ENCODE results near the gene HOXB2. TPM values are rescaled to one million over a fixed set of nuclear protein-coding genes. Genes with fewer than 3 reads are reported as not detected.
A peak's percentile ranks its signal among the peaks of the same experiment; 100 is the strongest.

The HOXB2 gene
- total RNA-seq, 1 experiment from 2014 or later: 3.7 TPM

GRCh38 chr17:48571024-48571818 lies 26.3 kb upstream of the HOXB2 start (continued):
- TF ChIP-seq ZNF532 (CRISPR knock-in tag; IDR thresholded peaks at IDR 0.05; ENCODE audit: borderline replicate concordance) (no peak), MLX (CRISPR knock-in tag; IDR thresholded peaks at IDR 0.05) (no peak), ZNF423 (CRISPR knock-in tag; IDR thresholded peaks at IDR 0.05) (no peak), ERG (CRISPR knock-in tag; IDR thresholded peaks at IDR 0.05) (no peak), GRHL2 (CRISPR knock-in tag; IDR thresholded peaks at IDR 0.05; ENCODE audit: insufficient replicate concordance, severe bottlenecking) (no peak), TEAD1 (CRISPR knock-in tag; IDR thresholded peaks at IDR 0.05) (no peak), ATF6 (CRISPR knock-in tag; IDR thresholded peaks at IDR 0.05) (no peak), CTCF (IDR thresholded peaks at IDR 0.05) (no peak), ZNF671 (CRISPR knock-in tag; IDR thresholded peaks at IDR 0.05) (no peak), ATF1 (CRISPR knock-in tag; IDR thresholded peaks at IDR 0.05) (no peak)

- DNase-seq (ENCODE audit: low spot score) (no peak), ATAC-seq (peak; percentile 14)
- CTCF ChIA-PET: interaction anchor here (1.0 to 1.2 kb wide), 3 partner anchors 21 to 78 kb away, joined by 3 to 5 read pairs (median 3); no protein-coding TSS in a partner anchor
- no peaks in the 10 kb centered on the region for H3K27me3 Mint-ChIP-seq (ENCODE audit: low read depth)
- H3K4me3 Mint-ChIP-seq: no peak overlapping the region
- H3K36me3 Mint-ChIP-seq: no peaks in the 10 kb centered on the region
- POLR2A ChIA-PET: interaction anchor here (0.5 to 0.6 kb wide), 2 partner anchors 21 to 1930 kb away, joined by 4 read pairs; no protein-coding TSS in a partner anchor
- no peaks in the 10 kb centered on the region for H3K9me3 Mint-ChIP-seq
- H3K27ac Mint-ChIP-seq: no peak overlapping the region
- H3K4me1 Mint-ChIP-seq: peaks cover 30% of the 10 kb centered on the region
- TF ChIP-seq MLX (CRISPR knock-in tag; IDR thresholded peaks at IDR 0.05): no peak
- no peak for TF ChIP-seq JAZF1 (CRISPR knock-in tag; IDR thresholded peaks at IDR 0.05)
- TF ChIP-seq HMGA2 (CRISPR knock-in tag; IDR thresholded peaks at IDR 0.05): no peak
- no peak for TF ChIP-seq FOXP4 (CRISPR knock-in tag; IDR thresholded peaks at IDR 0.05)
- no peak for TF ChIP-seq CDX4 (CRISPR knock-in tag; IDR thresholded peaks at IDR 0.05; ENCODE audit: borderline replicate concordance)
- TF ChIP-seq ZNF121 (CRISPR knock-in tag; IDR thresholded peaks at IDR 0.05): no peak
- TF ChIP-seq ELF4 (CRISPR knock-in tag; IDR thresholded peaks at IDR 0.05; ENCODE audit: low read depth): no peak
- TF ChIP-seq SP1 (CRISPR knock-in tag; conservative IDR thresholded peaks at IDR 0.05): no peak
These were observed 25.6 kb upstream of the HOXB2 start for GRCh38 chr17:48570325-48571023.

Measured in WTC11 (cell line).